ENCODE measurements around the gene RPS15.

The RPS15 gene

DNA sequence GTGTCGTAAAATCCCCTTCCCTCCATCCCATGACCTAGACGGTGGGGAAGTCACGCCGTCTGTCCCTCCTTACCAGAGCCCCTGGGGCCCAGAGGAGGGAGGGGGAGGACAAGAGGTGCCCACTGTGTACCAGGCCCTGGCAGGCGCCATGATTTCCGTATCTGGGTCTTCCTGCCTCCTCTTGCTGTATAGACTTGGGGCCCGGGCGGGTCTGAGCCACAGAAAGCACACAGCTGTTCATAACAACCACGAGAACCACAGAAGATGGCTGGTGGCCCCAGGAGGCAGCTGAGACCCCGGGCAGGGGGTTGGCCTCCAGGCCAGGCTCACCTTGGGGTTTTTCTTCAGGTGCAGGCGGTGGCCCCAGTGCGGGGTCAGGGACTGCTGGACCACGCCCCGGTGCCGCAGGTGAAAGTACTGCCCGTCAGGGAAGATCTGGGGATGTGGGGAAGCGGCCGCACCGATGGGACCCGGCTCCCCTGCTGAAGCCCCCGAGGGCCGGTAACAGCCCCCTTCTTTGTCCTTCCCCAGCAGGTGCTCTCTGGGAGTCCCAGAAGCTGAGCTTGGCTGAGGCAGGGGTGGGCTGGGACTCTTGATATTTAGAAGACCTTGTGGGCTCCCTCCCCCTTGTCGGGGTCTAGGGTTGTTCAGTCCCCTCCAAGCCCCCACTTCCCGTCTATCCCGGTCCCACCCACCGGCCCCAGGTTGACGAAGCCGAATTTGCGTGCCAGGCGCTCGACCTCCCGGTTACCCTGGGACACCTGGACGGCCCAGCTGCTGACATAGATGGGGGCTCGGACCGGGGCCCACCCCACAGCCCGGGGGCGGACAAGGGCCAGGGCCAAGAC is 51.5 kb downstream of the RPS15 start:
- DNase-seq = no peak

Data from CD4-positive, alpha-beta T cell treated with Interleukin-17A for 1 hour (primary cell).